H1 (cell line): ENCODE results near the gene DHRS9. TPM values are rescaled to one million over a fixed set of nuclear protein-coding genes. Genes with fewer than 3 reads are reported as not detected.

Source experiments
- CTCF ChIA-PET: fragments of 300-600 bp; sonication (Branson Sonifier 250); formaldehyde crosslinking; loops from one replicate; lab custom pipeline; 2021; ENCODE audit not compliant: partially characterized antibody; lab: Charles Lee
- POLR2A ChIA-PET: fragments of 300-600 bp; sonication (Branson Sonifier 250); formaldehyde crosslinking; loops from one replicate; lab custom pipeline; 2021; ENCODE audit warnings: inconsistent platforms; ENCODE audit not compliant: partially characterized antibody; lab: Charles Lee
- DNase-seq, 2 experiments: peaks; one replicate each; pipeline versions ENCODE4 v3.0.0 to v3.0.0-alpha.2; 2010 to 2022; ENCODE audit warnings: low spot score in 2 of 2, low read depth in 1 of 2, mixed read lengths in 1 of 2
- FAIRE-seq: peaks from 2 replicates; lab custom pipeline; 2011; peaks lifted over from hg19 to GRCh38; lab: Jason Lieb, UNC
- H2AFZ ChIP-seq: 2 replicates; pipeline ENCODE4 v1.8.1; 2012; ENCODE audit warnings: low read length, inconsistent platforms
- H2AK5ac ChIP-seq: 2 replicates; pipeline ENCODE4 v1.6.1; 2013; ENCODE audit warnings: low read depth, low read length
- H2BK120ac ChIP-seq: replicated peaks from 2 replicates; pipeline ENCODE3; 2013; ENCODE audit warnings: low read depth, low read length, inconsistent platforms
- H2BK12ac ChIP-seq: 2 replicates; pipeline ENCODE4 v1.6.1; 2013; ENCODE audit warnings: low read depth, low read length
- H2BK15ac ChIP-seq: 2 replicates; pipeline ENCODE4 v1.6.1; 2013; ENCODE audit warnings: low read length
- H2BK20ac ChIP-seq: 2 replicates; pipeline ENCODE4 v1.6.1; 2013; ENCODE audit warnings: low read length
- H2BK5ac ChIP-seq: 2 replicates; pipeline ENCODE4 v1.6.1; 2013; ENCODE audit warnings: low read depth, low read length
- H3K14ac ChIP-seq: 2 replicates; pipeline ENCODE4 v1.6.1; 2013; ENCODE audit warnings: inconsistent platforms; ENCODE audit not compliant: insufficient read length
- H3K18ac ChIP-seq: 2 replicates; pipeline ENCODE4 v1.6.1; 2013; ENCODE audit warnings: low read length; ENCODE audit errors: extremely low read depth
- H3K23ac ChIP-seq: 2 replicates; pipeline ENCODE4 v1.6.1; 2013; ENCODE audit warnings: inconsistent platforms; ENCODE audit not compliant: insufficient read length
- H3K23me2 ChIP-seq: 2 replicates; pipeline ENCODE4 v1.6.1; 2013; ENCODE audit warnings: low read depth, low read length
- H3K27ac ChIP-seq: 2 replicates; pipeline ENCODE4 v1.6.1; 2011; ENCODE audit warnings: low read depth, low read length, inconsistent platforms
- H3K27me3 ChIP-seq, 4 experiments: replicated peaks in 1 of 4; 1 replicate in 1 of 4; 2 replicates in 3 of 4; pipeline versions ENCODE4 v1.6.1 to v1.8.1; 2011 to 2013; ENCODE audit warnings: low read length in 3 of 4, mild to moderate bottlenecking in 3 of 4, inconsistent platforms in 2 of 4, mixed read lengths in 2 of 4, moderate library complexity in 1 of 4; ENCODE audit not compliant: control insufficient read depth in 3 of 4, insufficient read depth in 3 of 4; ENCODE audit errors: extremely low read depth in 1 of 4
- H3K36me3 ChIP-seq, 4 experiments: 2 replicates each; pipeline versions ENCODE4 v1.6.1 to v1.8.1; 2011 to 2013; ENCODE audit warnings: mild to moderate bottlenecking in 4 of 4, low read length in 3 of 4, moderate library complexity in 2 of 4, control low read depth in 1 of 4, inconsistent platforms in 1 of 4; ENCODE audit not compliant: insufficient read depth in 4 of 4, control insufficient read depth in 2 of 4
- H3K4ac ChIP-seq: replicated peaks from 2 replicates; pipeline ENCODE3; 2013; ENCODE audit warnings: low read length, low read depth, mixed read lengths, inconsistent platforms; ENCODE audit not compliant: insufficient read length
- H3K4me1 ChIP-seq, 4 experiments: replicated peaks in 1 of 4; 1 replicate in 1 of 4; 2 replicates in 3 of 4; pipeline versions ENCODE4 v1.6.1 to v1.8.1; 2011 to 2013; ENCODE audit warnings: low read length in 3 of 4, inconsistent platforms in 2 of 4, mixed read lengths in 1 of 4; ENCODE audit not compliant: insufficient read depth in 4 of 4, control insufficient read depth in 3 of 4
- H3K4me2 ChIP-seq, 2 experiments: 2 replicates each; pipeline versions ENCODE4 v1.6.1 to v1.8.1; 2011 to 2013; ENCODE audit warnings: low read depth in 2 of 2, low read length in 2 of 2, control low read depth in 1 of 2, inconsistent platforms in 1 of 2, mild to moderate bottlenecking in 1 of 2; ENCODE audit not compliant: insufficient read depth in 1 of 2
- H3K4me3 ChIP-seq, 4 experiments: fragments of 200-600, 300-600 bp in 1 of 4; sonication (generic), shearing (Covaris generic), sonication (Bioruptor Twin) in 1 of 4; 2 replicates each; pipeline versions ENCODE4 v1.5.1 to v1.8.1; 2011 to 2016; ENCODE audit warnings: low read length in 4 of 4, low read depth in 3 of 4, control low read depth in 2 of 4, inconsistent platforms in 2 of 4, mild to moderate bottlenecking in 2 of 4, mixed read lengths in 1 of 4, moderate library complexity in 1 of 4; ENCODE audit not compliant: insufficient read depth in 2 of 4; ENCODE audit errors: extremely low read depth in 1 of 4
- H3K56ac ChIP-seq: replicated peaks from 2 replicates; pipeline ENCODE3; 2013; ENCODE audit warnings: low read depth, mild to moderate bottlenecking, mixed read lengths, low read length, inconsistent platforms; ENCODE audit not compliant: insufficient read length
- H3K79me1 ChIP-seq: 2 replicates; pipeline ENCODE4 v1.6.1; 2013; ENCODE audit warnings: low read depth, low read length, control low read depth
- H3K79me2 ChIP-seq, 2 experiments: 2 replicates each; pipeline versions ENCODE4 v1.6.1 to v1.8.1; 2012 to 2013; ENCODE audit warnings: low read length in 2 of 2, mild to moderate bottlenecking in 2 of 2, inconsistent platforms in 1 of 2; ENCODE audit not compliant: insufficient read depth in 2 of 2, control insufficient read depth in 1 of 2
- H3K9ac ChIP-seq, 4 experiments: replicated peaks in 1 of 4; 1 replicate in 1 of 4; 2 replicates in 3 of 4; pipeline versions ENCODE4 v1.6.1 to v1.8.1; 2011 to 2013; ENCODE audit warnings: low read depth in 3 of 4, low read length in 3 of 4, control low read depth in 2 of 4, mild to moderate bottlenecking in 2 of 4, moderate library complexity in 2 of 4, inconsistent platforms in 1 of 4; ENCODE audit errors: extremely low read depth in 1 of 4
- H3K9me3 ChIP-seq, 2 experiments: 2 replicates each; pipeline versions ENCODE4 v1.6.1 to v1.8.1; 2012 to 2013; ENCODE audit warnings: mild to moderate bottlenecking in 2 of 2, moderate library complexity in 2 of 2, control low read depth in 1 of 2, inconsistent platforms in 1 of 2, low read depth in 1 of 2, low read length in 1 of 2, mixed read lengths in 1 of 2; ENCODE audit not compliant: insufficient read depth in 2 of 2
- H4K20me1 ChIP-seq, 2 experiments: replicated peaks in 1 of 2; 2 replicates each; pipeline versions ENCODE3 to v1.8.1; 2011 to 2013; ENCODE audit warnings: inconsistent platforms in 2 of 2, low read length in 2 of 2, mild to moderate bottlenecking in 1 of 2; ENCODE audit not compliant: insufficient read depth in 2 of 2, control insufficient read depth in 1 of 2
- H4K5ac ChIP-seq: 2 replicates; pipeline ENCODE4 v1.6.1; 2013; ENCODE audit warnings: low read length, low read depth, mixed read lengths, inconsistent platforms; ENCODE audit not compliant: insufficient read length
- H4K8ac ChIP-seq: 2 replicates; pipeline ENCODE4 v1.8.0; 2013; ENCODE audit warnings: mild to moderate bottlenecking, moderate library complexity, low read length, inconsistent platforms; ENCODE audit not compliant: insufficient read depth; ENCODE audit errors: extremely low read depth
- H4K91ac ChIP-seq: replicated peaks from 2 replicates; pipeline ENCODE3; 2013; ENCODE audit warnings: low read length, mixed read lengths, inconsistent platforms; ENCODE audit not compliant: insufficient read length
- CEBPB ChIP-seq: IDR thresholded peaks from 2 replicates; pipeline ENCODE4 v1.6.1; 2012; ENCODE audit warnings: low read depth, low read length
- EGR1 ChIP-seq: IDR thresholded peaks from 2 replicates; pipeline ENCODE4 v1.6.1; 2011; ENCODE audit warnings: low read depth, low read length, borderline replicate concordance
- HDAC2 ChIP-seq, 2 experiments: fragments of 300-600 bp in 1 of 2; sonication (generic) in 1 of 2; IDR thresholded peaks; 2 replicates each; pipeline ENCODE4 v1.6.1; 2011 to 2012; ENCODE audit warnings: low read depth in 2 of 2, low read length in 2 of 2, mild to moderate bottlenecking in 2 of 2, moderate library complexity in 2 of 2, borderline replicate concordance in 1 of 2, inconsistent platforms in 1 of 2
- NRF1 ChIP-seq: IDR thresholded peaks from 2 replicates; pipeline ENCODE4 v1.6.1; 2011; ENCODE audit warnings: mild to moderate bottlenecking, low read depth, low read length, improper control_type of control experiment
- RXRA ChIP-seq: IDR thresholded peaks from 2 replicates; pipeline ENCODE4 v1.6.1; 2011; ENCODE audit warnings: low read depth, mild to moderate bottlenecking, low read length, moderate library complexity; ENCODE audit not compliant: insufficient read depth
- whole genome bisulfite sequencing, 2 experiments: shearing (Covaris generic) in 1 of 2; methylation state at CpG; one replicate each; pipeline versions ENCODE4 v1.1.6 to v1.1.7; 2013 to 2015; ENCODE audit warnings: low lambda C conversion rate in 2 of 2, mixed read lengths in 2 of 2, inconsistent platforms in 1 of 2, low coverage in 1 of 2, missing lambda C conversion rate in 1 of 2; ENCODE audit not compliant: insufficient replicate concordance in 2 of 2, insufficient coverage in 1 of 2, insufficient read length in 1 of 2; ENCODE audit errors: extremely low coverage in 1 of 2, missing lambda C conversion rate in 1 of 2; 5-methylcytosine and 5-hydroxymethylcytosine counted together
- polyA plus RNA-seq, 7 experiments: library from polyadenylated mRNA; depleted of rRNA in 3 of 7; stranded (reverse) in 5 of 7; unstranded in 2 of 7; fragments of >200 nt in 5 of 7; fragments of 200-250 nt in 2 of 7; gene quantifications; 1 replicate in 5 of 7; 2 replicates in 1 of 7; 4 replicates in 1 of 7; pipeline versions ENCODE4 v1.2.1 to v1.2.3, GENCODE V29; 2011 to 2013; ENCODE audit warnings: missing spikeins in 2 of 7, mixed read lengths in 2 of 7
- total RNA-seq: library from RNA; stranded (reverse); fragmentation: NEBNext Ultra II Directional; extraction: Animal tissue kit (Norgen Biotek cat#: 25700); gene quantifications from 2 replicates; pipeline ENCODE4 v1.2.1, GENCODE V29; 2021

DHRS9 gene
- total and polyA plus RNA-seq, 2 of the 8 experiments (the other 6 are each of a cell fraction or from before 2014, with no cell fraction given), result not detected

GRCh38 chr2:169073963-169074751, 4.8 kb downstream of the DHRS9 start:
- H3K36me3 ChIP-seq, result no peaks in the 10 kb centered on the region
- no peak overlapping the region for H3K4me3 ChIP-seq
- H3K9ac ChIP-seq, result no peak overlapping the region
- H3K79me1 ChIP-seq, result no peaks in the 10 kb centered on the region
- H2BK20ac ChIP-seq, result no peak overlapping the region
- no peak overlapping the region for H3K23ac ChIP-seq
- no peak overlapping the region for H3K14ac ChIP-seq
- no peak overlapping the region for H3K4me2 ChIP-seq
- H3K27me3 ChIP-seq, result no peaks in the 10 kb centered on the region
- H3K4ac ChIP-seq, result no peak overlapping the region
- POLR2A ChIA-PET, result no interaction called here
- no peak overlapping the region for H2AK5ac ChIP-seq
- no peak overlapping the region for H3K56ac ChIP-seq
- no peaks in the 10 kb centered on the region for H3K9me3 ChIP-seq
- FAIRE-seq (no peak), DNase-seq (no peak)
- no peaks in the 10 kb centered on the region for H4K20me1 ChIP-seq
- H3K27ac ChIP-seq, result no peak overlapping the region
- H4K91ac ChIP-seq, result no peak overlapping the region
- no peak overlapping the region for H2BK12ac ChIP-seq
- no peak overlapping the region for H4K5ac ChIP-seq
- 87% methylated on average over 9 of the region's 9 CpGs; no CpG with 5 or more reads in 1 of the 2 experiments for WGBS, 2 experiments
- H4K8ac ChIP-seq, result no peak overlapping the region
- no peak overlapping the region; the same call in 1 of the 2 replicates for H2AFZ ChIP-seq
- no peak overlapping the region for H2BK5ac ChIP-seq
- H3K18ac ChIP-seq, result no peak overlapping the region
- CTCF ChIA-PET, result interaction anchor here (0.7 to 2.5 kb wide), 2 partner anchors 8 to 58 kb away, joined by 3 to 10 read pairs; no protein-coding TSS in a partner anchor
- H2BK15ac ChIP-seq, result no peak overlapping the region
- no peaks in the 10 kb centered on the region for H3K4me1 ChIP-seq
- H3K79me2 ChIP-seq, result no peaks in the 10 kb centered on the region
- H2BK120ac ChIP-seq, result no peak overlapping the region
- no peaks in the 10 kb centered on the region for H3K23me2 ChIP-seq
- TF ChIP-seq CEBPB (no peak), HDAC2 (IDR thresholded peaks at IDR 0.05; ENCODE audit: borderline replicate concordance in 1 of 2, low read depth in 2 of 2, low read length in 2 of 2) (no peak), RXRA (no peak), NRF1 (no peak), EGR1 (no peak)
